ENCODE data around the gene PSMC2.

PSMC2 gene

GRCh38 chr7:103387242-103387641 is 39.8 kb downstream of the PSMC2 start:
- no peak for TF ChIP-seq CTCF (IDR thresholded peaks at IDR 0.05; ENCODE audit: low read depth, low read length, missing control alignments)
- no peak for DNase-seq (ENCODE audit: low read depth)
- no peak overlapping the region for H3K4me3 ChIP-seq (ENCODE audit: low read depth, low read length)

- no peak for DNase-seq (ENCODE audit: low read depth)
- no peak overlapping the region for H3K4me3 ChIP-seq (ENCODE audit: low read depth, low read length)
- TF ChIP-seq CTCF (IDR thresholded peaks at IDR 0.05; ENCODE audit: low read depth, low read length, missing control alignments) = no peak
Observed at GRCh38 chr7:103388469-103389140, 41.2 kb downstream of the PSMC2 start.

GRCh38 chr7:103389263-103389662 is 41.8 kb downstream of the PSMC2 start:
- no peak for TF ChIP-seq CTCF (IDR thresholded peaks at IDR 0.05; ENCODE audit: low read depth, low read length, missing control alignments)
- no peak for DNase-seq (ENCODE audit: low read depth)
- H3K4me3 ChIP-seq (ENCODE audit: low read depth, low read length) = no peak overlapping the region

- no peak overlapping the region for H3K4me3 ChIP-seq (ENCODE audit: low read depth, low read length)
- DNase-seq (ENCODE audit: low read depth) = no peak
- no peak for TF ChIP-seq CTCF (IDR thresholded peaks at IDR 0.05; ENCODE audit: low read depth, low read length, missing control alignments)
Observed at GRCh38 chr7:103391150-103391549, 43.7 kb downstream of the PSMC2 start.

- DNase-seq (ENCODE audit: low read depth) = no peak
- TF ChIP-seq CTCF (IDR thresholded peaks at IDR 0.05; ENCODE audit: low read depth, low read length, missing control alignments) = no peak
- no peak overlapping the region for H3K4me3 ChIP-seq (ENCODE audit: low read depth, low read length)
Observed at GRCh38 chr7:103391976-103392375, 44.5 kb downstream of the PSMC2 start.

- no peak overlapping the region for H3K4me3 ChIP-seq (ENCODE audit: low read depth, low read length)
- TF ChIP-seq CTCF (IDR thresholded peaks at IDR 0.05; ENCODE audit: low read depth, low read length, missing control alignments) = no peak
- DNase-seq (ENCODE audit: low read depth) = no peak
Observed at GRCh38 chr7:103394566-103394965, 47.1 kb downstream of the PSMC2 start.

- TF ChIP-seq CTCF (IDR thresholded peaks at IDR 0.05; ENCODE audit: low read depth, low read length, missing control alignments) = no peak
- no peak overlapping the region for H3K4me3 ChIP-seq (ENCODE audit: low read depth, low read length)
- DNase-seq (ENCODE audit: low read depth) = no peak
Observed at GRCh38 chr7:103395071-103395470, 47.6 kb downstream of the PSMC2 start.
